Fibroblast of peridontal ligament (primary cell): Measurements from ENCODE around the gene TMEM266.

ENCODE experiments used
- DNase-seq: peaks from one replicate; pipeline ENCODE4 v3.0.0-alpha.2; 2010; ENCODE audit errors: extremely low read depth

TMEM266 gene

DNA sequence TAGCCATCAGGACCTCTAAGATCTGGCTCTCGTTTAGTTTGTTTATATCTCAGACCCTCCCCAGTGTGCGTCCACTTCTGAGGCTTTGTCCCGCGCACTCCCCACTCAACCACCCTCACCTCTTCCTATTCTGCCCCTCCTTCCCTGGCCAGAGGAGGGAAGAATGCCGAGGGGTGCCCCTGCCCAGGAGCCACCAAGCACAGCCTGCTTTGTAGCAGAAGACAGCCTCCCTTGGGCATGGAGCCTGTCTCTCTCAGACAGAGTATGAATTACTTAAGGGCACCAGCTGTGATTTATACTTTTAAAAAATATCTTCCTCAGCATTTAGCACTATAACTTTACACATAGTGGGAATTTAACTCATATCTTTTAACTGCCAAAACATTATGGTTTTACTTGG is 6.0 kb downstream of the TMEM266 start:
- DNase-seq: no peak

DNA sequence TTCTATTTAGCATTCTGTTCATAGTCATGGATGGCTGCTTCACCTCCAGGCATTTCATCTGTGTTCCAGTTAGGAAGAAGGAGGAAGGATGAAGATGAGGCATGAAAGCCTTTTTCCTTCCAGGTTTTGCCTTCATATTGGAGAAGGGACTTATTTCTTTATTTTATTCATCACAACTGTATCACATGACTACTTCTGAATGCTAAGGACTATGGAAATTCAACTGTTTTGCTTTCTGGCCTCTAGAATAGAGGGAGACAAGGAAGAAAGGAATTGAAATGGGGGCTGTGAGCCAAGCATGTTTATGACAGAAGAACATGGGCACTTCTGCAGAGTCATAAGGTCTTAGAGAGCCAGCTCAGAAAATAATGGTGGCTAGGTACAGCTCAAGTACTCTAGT is 10.4 kb downstream of the TMEM266 start:
- no peak for DNase-seq

DNA sequence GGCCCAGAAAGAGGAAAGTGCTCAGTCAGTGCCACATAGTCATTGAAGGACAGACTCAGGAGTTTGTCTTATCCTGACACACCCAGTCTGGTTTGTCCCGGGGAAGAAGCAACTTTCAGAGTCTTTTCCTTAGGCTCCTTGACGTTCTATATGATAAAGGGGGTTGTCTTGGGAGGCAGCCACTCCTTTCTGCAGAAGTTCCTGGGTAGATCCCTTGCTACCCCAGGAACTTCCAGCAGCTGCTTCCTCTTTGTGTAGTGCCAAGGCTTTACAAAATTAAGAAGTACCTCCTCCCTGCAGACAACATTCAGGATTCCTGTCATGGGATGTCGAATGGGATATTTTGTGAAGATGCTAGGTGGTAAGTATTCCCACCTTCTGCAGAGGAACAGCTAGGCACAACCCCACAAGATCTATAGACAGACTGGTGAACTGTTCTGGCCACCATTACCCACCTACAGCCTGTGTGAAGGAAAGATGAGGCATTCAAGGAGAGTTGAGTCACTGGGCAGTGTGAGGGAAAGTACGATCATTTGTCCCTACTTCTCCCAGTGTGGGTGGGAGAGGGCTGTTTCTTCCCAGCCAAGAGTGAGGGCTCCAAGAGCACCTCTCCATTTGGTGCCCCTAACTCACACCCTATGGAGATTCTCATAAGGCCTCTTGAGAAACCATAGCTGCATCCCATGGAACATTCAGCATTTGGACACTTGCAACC is 11.3 kb downstream of the TMEM266 start:
- no peak for DNase-seq

DNA sequence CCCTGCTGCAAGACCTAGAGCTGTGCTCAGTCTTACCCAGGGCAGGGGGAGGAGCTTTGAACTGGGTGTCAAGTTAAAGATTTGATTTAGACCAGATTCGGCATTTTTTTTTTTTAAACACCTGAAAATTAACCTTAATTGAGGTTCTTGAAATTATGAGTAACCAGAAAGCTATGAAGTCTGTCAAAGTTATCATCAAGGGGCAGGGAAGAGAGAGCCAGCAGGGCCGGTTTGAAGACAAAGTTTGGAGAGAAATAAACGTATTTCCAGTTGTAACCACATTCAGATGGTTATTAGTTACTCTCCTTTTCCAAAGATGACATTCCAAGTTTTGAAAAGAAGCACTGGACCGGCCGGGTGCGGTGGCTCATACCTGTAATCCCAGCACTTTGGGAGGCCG is 12.0 kb downstream of the TMEM266 start:
- DNase-seq: no peak

DNA sequence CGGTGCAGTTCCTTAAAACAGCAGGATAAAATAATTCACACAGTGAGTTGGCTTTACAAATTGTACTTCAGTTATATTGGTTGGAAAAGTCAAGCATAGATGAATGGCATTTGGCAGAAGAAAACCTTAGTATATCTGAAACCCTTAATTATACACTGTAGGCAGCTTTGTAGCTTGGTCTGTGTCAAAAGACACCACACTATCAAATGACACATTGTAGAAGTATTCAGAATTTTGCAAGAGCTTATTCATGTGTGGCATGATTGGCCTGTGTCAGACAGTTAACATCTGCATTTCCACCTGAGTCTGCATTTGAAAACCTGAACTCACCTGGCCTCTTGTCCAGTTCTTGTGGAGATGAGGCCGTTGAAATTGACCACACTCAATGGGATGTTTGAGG is 13.8 kb downstream of the TMEM266 start:
- no peak for DNase-seq

DNA sequence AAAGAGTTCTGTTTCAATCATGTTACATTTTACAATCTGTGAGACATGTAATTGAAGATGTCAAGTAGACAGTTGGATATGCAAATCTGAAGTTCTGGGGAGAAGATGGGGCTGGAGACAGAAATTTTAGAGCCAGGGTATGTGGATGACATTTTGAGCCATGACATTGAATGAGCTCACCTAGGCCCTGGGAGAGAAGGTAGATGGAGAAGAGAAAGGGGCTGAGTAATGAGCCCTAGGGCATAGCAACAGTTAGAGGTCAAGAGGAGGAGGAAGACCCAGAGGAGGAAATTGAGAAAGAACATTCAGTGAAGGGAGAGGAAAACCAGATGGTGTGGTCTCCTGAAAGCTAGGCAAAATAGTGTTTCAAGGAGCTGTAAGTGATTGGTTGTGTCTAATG is 15.3 kb downstream of the TMEM266 start:
- DNase-seq: no peak

DNA sequence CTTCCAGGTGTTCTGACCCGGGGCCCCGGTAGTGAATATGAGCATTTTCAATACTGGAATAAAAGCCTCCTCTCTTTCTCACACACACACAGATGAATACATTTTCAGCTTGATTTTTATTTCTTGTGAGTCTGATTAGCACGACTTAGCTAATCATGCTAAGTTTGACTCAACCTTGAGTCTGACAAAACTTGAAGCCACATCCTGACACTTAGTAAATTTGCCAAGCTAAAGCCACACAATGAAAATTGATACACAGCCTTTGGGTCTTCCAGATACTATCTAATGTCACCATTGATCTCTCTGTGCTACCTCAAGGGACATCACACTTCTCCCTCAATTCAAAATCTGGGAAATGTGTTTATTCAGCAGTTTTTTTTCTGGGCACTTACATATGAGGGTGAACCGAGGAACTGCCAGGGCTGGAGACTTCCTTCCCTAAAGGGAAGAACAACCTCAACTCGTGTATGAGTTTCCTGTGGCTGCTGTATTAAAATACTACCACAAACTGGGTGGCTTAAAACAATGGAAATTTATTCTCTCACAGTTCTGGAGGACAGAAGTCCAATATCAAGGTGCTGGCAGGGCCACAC is 18.6 kb downstream of the TMEM266 start:
- no peak for DNase-seq

DNA sequence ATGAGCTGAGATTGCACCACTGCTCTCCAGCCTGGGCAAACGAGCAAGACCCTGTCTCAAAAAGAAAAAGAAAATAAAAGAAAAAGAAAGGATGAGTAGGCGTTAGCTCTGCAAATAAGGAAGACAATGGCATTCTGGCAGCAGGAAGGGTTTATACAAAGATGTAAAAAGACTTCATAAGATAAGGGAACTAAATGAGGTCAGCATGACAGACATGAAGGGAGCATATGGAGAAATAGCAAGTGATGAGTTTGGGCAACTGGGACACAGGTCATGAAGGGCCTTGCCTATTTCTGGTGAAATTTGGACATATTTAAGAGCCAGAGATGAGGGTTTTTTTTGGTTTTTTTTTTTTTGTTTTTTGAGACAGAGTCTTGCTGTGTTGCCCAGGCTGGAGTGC is 24.5 kb downstream of the TMEM266 start:
- no peak for DNase-seq

DNA sequence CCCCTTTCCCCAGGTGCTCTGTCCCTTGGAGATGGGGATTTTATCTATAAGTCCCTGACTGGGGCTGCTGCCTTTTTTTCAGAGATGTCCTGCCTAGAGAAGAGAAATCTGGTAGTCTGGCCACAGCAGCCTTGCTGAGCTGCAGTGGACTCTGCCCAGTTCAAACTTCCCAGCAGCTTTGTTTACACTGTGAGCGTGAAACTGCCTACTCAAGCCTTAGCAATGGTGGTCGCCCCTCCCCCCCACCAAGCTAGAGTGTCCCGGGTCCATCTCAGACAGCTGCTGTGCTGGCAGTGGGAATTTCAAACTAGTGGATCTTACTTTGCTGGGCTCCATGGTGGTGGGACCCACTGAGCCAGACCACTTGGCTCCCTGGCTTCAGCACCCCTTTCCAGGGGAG is 38.9 kb downstream of the TMEM266 start:
- DNase-seq: no peak

DNA sequence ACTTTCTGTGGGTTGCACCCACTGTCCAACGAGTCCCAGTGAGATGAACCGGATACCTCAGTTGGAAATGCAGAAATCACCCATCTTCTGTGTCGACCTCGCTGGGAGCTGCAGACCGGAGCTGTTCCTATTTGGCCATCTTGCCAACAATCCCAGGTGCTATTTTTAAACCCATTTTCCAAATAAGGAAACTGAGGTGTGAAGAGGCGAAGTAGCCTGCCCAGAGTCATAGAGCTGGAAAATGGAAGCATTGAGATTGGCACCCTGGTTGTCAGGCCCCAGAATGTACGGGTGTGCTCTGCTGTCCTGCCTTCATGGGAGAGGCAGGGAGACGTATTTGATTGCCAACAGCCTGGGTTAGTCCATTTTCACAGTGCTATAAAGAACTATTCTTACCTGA is 39.6 kb downstream of the TMEM266 start:
- no peak for DNase-seq

DNA sequence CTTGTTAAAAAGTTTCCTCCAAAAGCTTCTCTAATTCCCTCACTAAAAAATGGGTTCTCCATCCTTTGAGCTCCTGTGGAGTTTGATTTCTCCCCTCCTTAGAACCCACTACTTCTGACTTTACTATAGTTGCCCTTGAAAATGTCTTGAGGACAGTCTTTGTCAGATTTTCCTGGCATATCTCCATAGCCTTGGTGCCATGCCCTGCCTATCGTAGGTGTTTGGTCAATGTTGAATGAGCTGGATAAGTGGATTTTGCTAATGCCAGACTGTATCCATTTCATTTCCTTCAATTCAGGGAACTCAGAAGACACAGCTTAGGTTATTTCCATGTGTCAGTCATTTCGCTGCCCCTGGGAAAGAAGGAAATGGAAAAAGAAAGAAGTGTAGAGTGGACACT is 40.6 kb downstream of the TMEM266 start:
- no peak for DNase-seq

DNA sequence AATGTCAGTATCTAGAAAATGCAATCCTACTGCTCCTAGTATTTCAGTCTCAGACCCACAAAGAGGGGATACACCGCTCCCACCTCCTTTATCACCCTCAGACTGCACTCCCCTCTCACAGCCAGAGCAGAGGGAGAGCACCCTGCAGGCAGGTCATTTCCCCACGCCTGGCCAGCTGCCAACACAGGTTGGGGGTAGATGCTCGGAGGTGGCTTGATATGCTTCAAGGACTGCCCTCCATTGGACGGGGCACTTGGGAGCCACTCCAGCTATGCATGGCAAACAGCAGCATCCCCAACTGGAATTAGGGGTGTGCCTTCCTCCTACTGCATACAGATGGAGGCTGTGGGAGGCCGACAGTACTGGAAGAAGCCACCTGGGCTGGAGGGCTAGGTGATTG is 41.9 kb downstream of the TMEM266 start:
- no peak for DNase-seq

DNA sequence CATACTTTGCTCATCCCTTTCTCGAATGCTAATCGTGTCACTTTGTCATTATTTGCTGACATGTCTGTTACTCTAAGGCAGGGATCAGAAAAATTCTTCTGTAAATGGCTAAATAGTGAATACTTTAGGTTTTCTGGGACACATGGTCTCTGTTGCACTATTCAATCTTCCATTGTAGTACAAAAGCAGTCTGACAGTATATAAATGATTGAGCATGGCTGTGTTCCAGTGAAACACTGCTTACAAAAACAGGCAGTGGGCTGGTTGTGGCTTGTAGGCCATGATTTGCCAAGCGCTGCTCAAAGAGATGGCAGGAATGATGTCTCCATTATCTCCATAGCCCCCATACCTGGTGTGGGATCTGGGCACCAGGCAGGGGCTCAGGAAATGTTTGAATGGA is 45.6 kb downstream of the TMEM266 start:
- no peak for DNase-seq

DNA sequence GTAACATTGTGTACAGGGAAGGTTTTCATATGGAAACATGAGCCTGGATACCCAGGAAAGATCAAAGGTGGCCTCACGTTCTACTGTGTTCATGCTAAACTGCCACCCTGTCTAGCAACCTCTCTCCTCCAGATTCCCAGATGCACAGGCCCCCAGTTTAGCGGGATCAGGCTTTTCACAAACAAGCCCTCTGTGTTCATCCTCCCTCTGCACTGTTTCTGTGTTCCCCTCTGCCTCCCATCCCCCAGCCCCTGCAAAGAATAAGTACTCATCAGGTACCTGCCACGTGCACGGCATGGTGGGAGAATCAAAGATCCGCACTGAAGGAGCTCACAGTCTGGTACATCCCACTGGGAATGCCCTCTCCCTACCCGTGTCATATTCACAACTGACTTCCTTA is 46.1 kb downstream of the TMEM266 start:
- no peak for DNase-seq

DNA sequence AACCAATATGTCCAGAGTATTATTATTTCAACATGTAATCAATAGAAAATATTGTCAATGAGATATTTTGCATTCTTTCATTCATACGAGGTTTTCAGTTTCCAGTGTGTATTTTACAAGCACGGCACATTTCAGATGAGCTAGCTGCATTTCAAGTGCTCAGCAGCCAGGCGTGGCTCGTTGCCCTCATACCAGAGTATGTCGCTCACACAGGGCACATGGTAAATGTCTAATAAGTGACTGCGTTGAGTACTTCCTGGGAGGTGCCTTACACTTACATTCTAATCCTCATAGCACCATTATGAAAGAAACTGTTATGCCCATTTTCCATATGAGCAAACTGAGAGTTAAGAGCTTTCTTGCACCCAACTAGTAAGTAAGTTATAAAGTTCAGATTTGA is 47.4 kb downstream of the TMEM266 start:
- DNase-seq: no peak

DNA sequence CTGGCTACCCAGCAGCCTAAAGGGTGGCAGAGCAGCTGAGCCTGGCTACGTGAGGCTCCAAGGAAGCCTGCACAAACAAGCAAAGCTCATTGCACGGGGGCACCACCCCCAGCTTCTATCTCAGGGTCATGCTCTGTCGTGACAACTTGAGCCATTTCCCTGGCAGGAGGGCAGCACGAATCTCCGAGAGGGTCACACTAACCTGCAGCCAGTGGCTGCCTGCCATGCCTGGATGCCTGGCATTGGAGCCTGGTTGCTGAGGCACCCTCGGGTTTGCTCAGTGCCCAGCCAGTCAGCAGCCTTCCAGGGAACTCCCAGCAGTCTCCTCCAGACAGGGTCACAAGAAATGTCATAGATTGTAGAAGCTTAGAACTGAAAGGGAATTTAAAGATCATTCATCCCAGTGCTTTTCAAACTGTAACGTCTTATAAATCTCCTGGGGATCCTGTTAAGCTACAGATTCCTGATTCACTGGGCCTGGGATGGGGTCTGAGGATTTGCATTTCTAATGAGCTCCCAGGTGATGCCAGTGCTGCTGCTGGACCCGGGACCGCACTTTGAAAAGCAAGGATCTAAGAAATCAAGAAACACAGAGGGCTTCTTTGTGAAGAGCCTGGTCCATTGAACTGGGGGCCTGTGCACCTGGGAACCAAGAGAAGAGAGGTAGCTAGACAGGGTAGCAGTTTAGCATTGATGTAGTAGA is 48.4 kb downstream of the TMEM266 start:
- DNase-seq: no peak

DNA sequence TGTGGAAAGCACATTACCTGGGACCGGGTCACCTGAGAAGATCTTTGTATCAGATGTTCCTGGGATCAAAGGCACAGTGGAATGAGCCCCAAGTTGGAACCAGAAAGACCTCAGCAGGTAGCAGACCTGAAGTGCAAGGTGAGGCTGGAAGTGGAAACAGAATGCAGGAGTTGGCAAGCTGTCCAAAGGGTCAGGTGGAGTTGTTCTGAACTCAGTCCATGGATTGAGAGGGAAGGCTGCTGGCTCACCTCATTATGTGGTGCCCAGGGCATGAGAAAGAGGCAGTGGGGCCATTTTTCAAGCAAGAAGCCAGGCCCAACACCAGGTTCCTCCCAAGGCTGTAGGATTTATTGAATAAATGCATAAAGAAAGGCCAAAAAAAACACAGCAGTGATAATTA is 49.3 kb downstream of the TMEM266 start:
- no peak for DNase-seq

DNA sequence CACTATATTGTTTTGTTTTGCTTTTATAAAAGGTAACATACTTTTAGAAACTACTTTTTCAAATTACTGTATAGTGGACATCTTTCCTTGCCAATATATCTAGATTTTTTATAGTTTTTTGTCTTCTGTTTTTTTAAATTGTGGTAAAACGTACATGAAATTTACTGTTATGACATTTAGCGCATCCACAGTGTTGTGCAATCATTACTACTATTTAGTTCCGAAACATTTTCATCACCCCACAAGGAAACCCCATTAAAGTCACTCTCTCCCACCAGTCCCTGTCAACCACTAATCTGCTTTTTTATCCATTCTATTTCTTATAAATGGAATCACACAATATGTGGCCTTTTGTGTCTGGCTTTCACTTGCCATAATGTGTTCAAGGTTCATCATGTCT is 54.8 kb downstream of the TMEM266 start:
- no peak for DNase-seq

DNA sequence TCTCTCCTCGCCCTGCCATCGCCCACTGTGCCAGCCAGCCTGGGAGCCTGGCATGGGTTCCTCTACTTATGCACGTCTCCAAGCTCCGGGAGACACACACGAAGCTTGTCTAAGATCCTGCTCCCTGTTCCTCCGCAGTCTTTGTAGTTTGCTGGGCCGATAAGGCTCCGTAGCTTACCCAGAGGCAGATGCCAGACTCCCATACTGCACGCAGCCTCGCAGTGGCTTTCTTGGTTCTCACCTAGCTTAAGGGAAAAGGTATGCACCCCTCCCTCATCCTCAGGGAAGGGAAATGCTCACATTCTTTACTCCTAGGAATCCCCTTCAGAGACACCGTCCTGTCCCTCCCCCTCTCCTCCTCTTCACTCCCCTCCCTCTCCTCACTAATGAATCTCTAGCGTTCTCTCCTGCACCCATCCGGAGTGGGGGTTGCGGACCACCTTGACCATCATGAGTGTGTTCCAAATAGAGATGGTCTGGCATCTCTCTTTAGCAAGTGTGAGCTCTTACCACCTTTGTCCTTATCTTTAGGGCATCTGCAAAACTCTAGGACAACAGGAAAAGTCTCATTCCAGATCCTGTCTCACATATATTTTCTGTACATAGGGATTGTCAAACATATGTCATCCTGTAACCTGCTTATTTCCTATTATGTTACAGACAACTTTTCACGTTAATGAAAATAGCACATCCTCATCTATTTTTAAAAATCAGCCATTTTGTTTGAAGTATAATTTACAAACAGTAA is 56.5 kb downstream of the TMEM266 start:
- DNase-seq: no peak

DNA sequence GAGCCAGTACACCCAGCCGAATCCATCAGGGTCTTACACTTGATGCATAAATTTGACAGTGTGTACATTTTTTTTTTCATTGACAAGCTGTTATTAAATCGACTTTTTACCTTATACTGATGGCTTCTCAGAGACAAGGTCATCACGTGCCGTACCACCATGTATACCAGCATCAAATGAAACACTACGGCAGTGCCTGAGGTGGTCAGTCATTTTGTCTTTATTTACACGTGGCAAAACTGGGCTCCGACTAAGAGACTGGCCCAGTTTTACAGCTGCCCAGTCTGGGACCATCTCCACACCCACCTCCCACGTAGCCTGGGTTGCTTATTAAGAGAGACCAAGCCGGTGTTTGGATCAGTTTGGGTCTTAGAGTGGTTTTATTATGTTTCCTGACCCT is 57.4 kb downstream of the TMEM266 start:
- no peak for DNase-seq

DNA sequence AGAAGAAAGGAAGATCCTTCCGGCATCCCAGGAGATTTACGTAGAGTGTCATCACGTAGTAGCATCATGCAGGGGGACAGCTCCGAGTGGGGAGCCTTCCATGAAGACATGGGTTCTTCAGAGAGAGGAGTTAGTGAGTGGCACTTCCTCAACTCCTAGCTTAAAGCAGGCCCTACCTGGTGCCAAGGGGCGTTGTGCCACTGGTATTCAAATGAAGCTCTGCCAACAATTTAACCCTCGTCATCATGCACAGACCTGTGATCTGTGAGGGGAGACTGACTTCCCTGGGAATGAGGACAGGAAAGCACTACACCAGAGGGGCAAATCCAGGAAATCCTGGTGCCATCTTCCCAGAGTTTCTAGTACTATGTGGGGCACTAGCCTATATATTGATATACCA is 59.0 kb downstream of the TMEM266 start:
- no peak for DNase-seq

DNA sequence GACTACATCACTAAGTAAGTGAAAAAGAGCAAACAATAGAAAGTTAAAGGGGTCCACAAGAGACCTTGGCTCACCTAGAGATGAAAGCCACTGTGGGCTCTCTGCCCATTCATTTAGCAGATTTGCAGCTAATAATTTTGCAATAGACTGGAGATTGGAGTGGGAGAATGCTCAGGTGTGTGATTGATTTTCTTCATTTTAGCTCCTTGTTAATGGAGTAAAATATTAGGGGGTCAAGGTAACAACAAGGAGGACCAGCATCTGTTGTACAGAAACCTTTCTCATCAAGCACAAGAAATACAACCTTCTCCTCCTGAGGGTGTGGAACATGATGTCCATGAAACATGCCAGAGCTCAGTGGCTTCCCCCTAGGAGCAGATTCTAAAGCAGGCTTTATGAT is 63.2 kb downstream of the TMEM266 start:
- no peak for DNase-seq

DNA sequence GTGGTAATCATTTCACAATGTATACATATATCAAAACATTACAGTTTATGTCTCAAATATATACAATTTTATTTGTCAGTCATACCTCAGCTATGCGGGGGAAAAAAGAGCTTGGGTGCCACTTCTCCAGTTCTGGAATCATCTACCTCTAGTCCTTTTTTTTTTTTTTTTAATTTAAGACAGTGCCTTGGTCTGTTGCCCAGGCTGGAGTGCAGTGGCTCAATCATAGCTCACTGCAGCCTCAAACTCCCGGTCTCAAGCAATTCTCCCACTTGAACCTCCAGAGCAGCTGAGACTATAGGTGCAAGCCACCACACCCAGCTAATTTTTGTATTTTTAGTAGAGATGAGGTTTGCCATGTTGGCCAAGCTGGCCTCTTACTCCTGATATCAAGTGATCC is 67.4 kb downstream of the TMEM266 start:
- no peak for DNase-seq
